NCI-H2196 treated with DMSO at 0.1 percent for 48 hours (cell line): ENCODE measurements around the gene GPRC5C.
A peak's percentile ranks its signal among the peaks of the same experiment; 100 is the strongest.
"Not testable (repeated sequence)": the region's sequence is repeated elsewhere in the genome, so short reads cannot be mapped to it uniquely, and the experiment has no call there.

ENCODE experiments used
- DNase-seq: peaks from one replicate; lab custom pipeline; 2025; ENCODE audit not compliant: unreplicated experiment; lab: John Stamatoyannopoulos, UW

GPRC5C gene

GRCh38 chr17:74467221-74467951, 35.5 kb downstream of the GPRC5C start:
- DNase-seq: no peak

GRCh38 chr17:74471341-74471740, 39.5 kb downstream of the GPRC5C start:
- no peak for DNase-seq

- DNase-seq: no peak
Observed at GRCh38 chr17:74472890-74473289, 41.0 kb downstream of the GPRC5C start.

GRCh38 chr17:74473294-74473693, 41.4 kb downstream of the GPRC5C start:
- DNase-seq: no peak

- DNase-seq: no peak
Observed at GRCh38 chr17:74474043-74474792, 42.3 kb downstream of the GPRC5C start.

- DNase-seq: no peak
Observed at GRCh38 chr17:74475189-74475588, 43.3 kb downstream of the GPRC5C start.

- DNase-seq: no peak
Observed at GRCh38 chr17:74477411-74477810, 45.5 kb downstream of the GPRC5C start.

- no peak for DNase-seq
Observed at GRCh38 chr17:74478420-74479100, 46.7 kb downstream of the GPRC5C start.

- DNase-seq: no peak
Observed at GRCh38 chr17:74480290-74480689, 48.4 kb downstream of the GPRC5C start.

GRCh38 chr17:74481621-74482020, 49.7 kb downstream of the GPRC5C start:
- no peak for DNase-seq

- no peak for DNase-seq
Observed at GRCh38 chr17:74484066-74484465, 52.2 kb downstream of the GPRC5C start.

- no peak for DNase-seq
Observed at GRCh38 chr17:74485022-74485743, 53.3 kb downstream of the GPRC5C start.

- DNase-seq: no peak
Observed at GRCh38 chr17:74485841-74486240, 54.0 kb downstream of the GPRC5C start.

- DNase-seq: not testable (repeated sequence)
Observed at GRCh38 chr17:74488276-74488675, 56.4 kb downstream of the GPRC5C start.

- no peak for DNase-seq
Observed at GRCh38 chr17:74490716-74491115, 58.8 kb downstream of the GPRC5C start.

- DNase-seq: no peak
Observed at GRCh38 chr17:74491626-74492025, 59.7 kb downstream of the GPRC5C start.

GRCh38 chr17:74493331-74493833, 61.5 kb downstream of the GPRC5C start:
- peak; percentile 41 for DNase-seq
